Epithelial cell of proximal tubule (primary cell): Measurements from ENCODE around the gene NCS1. TPM values are rescaled to one million over a fixed set of nuclear protein-coding genes. Genes with fewer than 3 reads are reported as not detected.

Experiments used
- DNase-seq: peaks from one replicate; pipeline ENCODE4 v3.0.0-alpha.2; 2011; ENCODE audit warnings: low read depth
- H3K4me3 ChIP-seq: 2 replicates; pipeline ENCODE4 v1.5.1; 2011; ENCODE audit warnings: low read depth, mild to moderate bottlenecking, low read length
- CTCF ChIP-seq: conservative IDR thresholded peaks from 2 replicates; pipeline ENCODE4 v1.5.1; 2012; ENCODE audit warnings: low read depth, mild to moderate bottlenecking, low read length
- total RNA-seq: library from RNA; depleted of rRNA; stranded (reverse); fragments of >200 nt; gene quantifications from 2 replicates; pipeline ENCODE4 v1.2.3, GENCODE V29; 2015

The NCS1 gene
- total RNA-seq, 1 donor from 2014 or later = 48.8 TPM

- DNase-seq = no peak
- TF ChIP-seq CTCF = no peak
- H3K4me3 ChIP-seq = no peak overlapping the region
Measured at GRCh38 chr9:130260816-130261765, 88.9 kb downstream of the NCS1 start.

GRCh38 chr9:130262061-130262745 is 90.0 kb downstream of the NCS1 start:
- TF ChIP-seq CTCF = no peak
- DNase-seq = no peak

GRCh38 chr9:130262771-130263170 is 90.6 kb downstream of the NCS1 start:
- no peak for TF ChIP-seq CTCF
- no peak for DNase-seq
- H3K4me3 ChIP-seq = no peak overlapping the region

More at GRCh38 chr9:130262061-130262745, 90.0 kb downstream of the NCS1 start:
- no peak overlapping the region for H3K4me3 ChIP-seq

- DNase-seq = no peak
- TF ChIP-seq CTCF = peak; percentile 48
- H3K4me3 ChIP-seq = no peak overlapping the region
Measured at GRCh38 chr9:130263601-130264413, 91.6 kb downstream of the NCS1 start.

GRCh38 chr9:130264414-130265350 is 92.5 kb downstream of the NCS1 start:
- TF ChIP-seq CTCF = no peak
- no peak overlapping the region for H3K4me3 ChIP-seq
- no peak for DNase-seq
